AG04449 (cell line): Measurements from ENCODE around the gene YWHAE.
"Not testable (repeated sequence)": the region's sequence is repeated elsewhere in the genome, so short reads cannot be mapped to it uniquely, and the experiment has no call there.

Experiments
- CTCF ChIA-PET: fragments of 350-600 bp; formaldehyde crosslinking; extraction: SDS; loops from one replicate; lab custom pipeline; 2021; ENCODE audit warnings: antibody characterized with exemption; lab: Yijun Ruan, JAX
- POLR2A ChIA-PET: fragments of 400-600, 350-600 bp; formaldehyde crosslinking; extraction: SDS; loops from one replicate; lab custom pipeline; 2020; ENCODE audit warnings: antibody characterized with exemption, inconsistent platforms; lab: Yijun Ruan, JAX
- DNase-seq: peaks from one replicate; pipeline ENCODE4 v3.0.0-alpha.2; 2010; ENCODE audit warnings: low read depth, low spot score
- H3K4me3 ChIP-seq: 2 replicates; pipeline ENCODE4 v1.5.1; 2011; ENCODE audit warnings: low read depth, mild to moderate bottlenecking, control low read depth, low read length
- CTCF ChIP-seq: IDR thresholded peaks from one replicate; pipeline ENCODE4 v1.5.1; 2011; ENCODE audit warnings: mild to moderate bottlenecking, moderate library complexity, low read length, control low read depth, inconsistent platforms; ENCODE audit not compliant: insufficient read depth; ENCODE audit errors: missing control alignments

The YWHAE gene

GRCh38 chr17:1315891-1316403 is 84.1 kb downstream of the YWHAE start:
- DNase-seq: no peak
- ChIA-PET CTCF (interaction anchor here (1.0 kb wide), 1 partner anchor 47 kb away, joined by 4 read pairs; no protein-coding TSS in a partner anchor), POLR2A (no interaction called here)
- TF ChIP-seq CTCF: no peak
- no peak overlapping the region for H3K4me3 ChIP-seq

GRCh38 chr17:1315409-1315808 is 84.6 kb downstream of the YWHAE start:
- TF ChIP-seq CTCF: no peak
- DNase-seq: no peak
- POLR2A ChIA-PET: no interaction called here
- no peak overlapping the region for H3K4me3 ChIP-seq
- CTCF ChIA-PET: interaction anchor here (1.5 kb wide), 1 partner anchor 17 kb away, joined by 4 read pairs; no protein-coding TSS in a partner anchor

GRCh38 chr17:1313270-1314005 is 86.6 kb downstream of the YWHAE start:
- H3K4me3 ChIP-seq: no peak overlapping the region
- CTCF ChIA-PET: interaction anchor here (1.5 kb wide), 1 partner anchor 19 kb away, joined by 4 read pairs; no protein-coding TSS in a partner anchor
- DNase-seq: no peak
- TF ChIP-seq CTCF: no peak
- POLR2A ChIA-PET: no interaction called here

GRCh38 chr17:1312261-1312870 is 87.7 kb downstream of the YWHAE start:
- DNase-seq: no peak
- CTCF ChIA-PET: interaction anchor here (0.9 kb wide), 1 partner anchor 20 kb away, joined by 4 read pairs; no protein-coding TSS in a partner anchor
- POLR2A ChIA-PET: no interaction called here
- no peak for TF ChIP-seq CTCF
- no peak overlapping the region for H3K4me3 ChIP-seq

GRCh38 chr17:1307829-1308228 is 92.2 kb downstream of the YWHAE start:
- CTCF ChIA-PET, POLR2A ChIA-PET: not testable (repeated sequence)

GRCh38 chr17:1304962-1305563 is 95.0 kb downstream of the YWHAE start:
- no peak for TF ChIP-seq CTCF
- CTCF ChIA-PET: interaction anchor here (0.9 kb wide), 1 partner anchor 60 kb away, joined by 4 read pairs; no protein-coding TSS in a partner anchor
- POLR2A ChIA-PET: no interaction called here
- DNase-seq: no peak
- no peak overlapping the region for H3K4me3 ChIP-seq

More at GRCh38 chr17:1307829-1308228, 92.2 kb downstream of the YWHAE start:
- not testable (repeated sequence) for DNase-seq, H3K4me3 ChIP-seq
